HG03196 (cell line): ENCODE measurements around the gene PRKACA.

Source experiments
- ATAC-seq: cut with Tn5 transposase; IDR thresholded peaks from one replicate; pipeline ENCODE4 v1.9.1; 2021; ENCODE audit not compliant: unreplicated experiment

Gene PRKACA

DNA sequence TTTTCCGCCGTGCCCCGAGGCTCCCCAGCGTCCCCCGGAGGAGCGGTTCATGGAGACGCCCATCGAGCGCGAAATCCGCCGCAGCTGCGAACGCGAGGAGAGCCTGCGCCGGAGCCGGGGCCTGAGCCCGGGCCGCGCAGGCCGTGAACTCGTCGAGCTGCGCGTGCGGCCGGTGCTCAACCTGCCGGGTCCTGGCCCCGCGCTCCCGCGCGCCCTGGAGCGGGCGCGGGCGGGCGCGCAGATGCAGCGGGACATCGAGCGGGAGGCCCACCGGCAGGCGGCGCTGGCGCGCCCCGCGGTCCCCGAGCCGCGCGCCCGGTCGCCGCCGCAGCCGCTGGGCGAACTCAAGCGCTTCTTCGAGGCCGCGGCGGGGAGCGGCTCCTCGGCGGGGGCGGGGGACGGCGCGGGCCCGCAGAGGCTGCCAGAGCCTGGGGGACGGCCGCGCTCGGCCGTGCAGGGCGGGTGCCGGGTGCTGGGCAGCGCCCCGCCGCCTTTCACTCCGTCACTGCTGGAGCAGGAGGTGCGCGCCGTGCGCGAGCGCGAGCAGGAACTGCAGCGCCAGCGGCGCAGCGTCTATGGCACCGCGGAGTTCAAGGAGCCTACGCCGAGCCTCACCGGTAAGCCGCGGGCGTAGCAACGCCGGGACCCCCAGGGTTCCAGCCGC is 44.2 kb downstream of the PRKACA start:
- ATAC-seq = peak; percentile 52

DNA sequence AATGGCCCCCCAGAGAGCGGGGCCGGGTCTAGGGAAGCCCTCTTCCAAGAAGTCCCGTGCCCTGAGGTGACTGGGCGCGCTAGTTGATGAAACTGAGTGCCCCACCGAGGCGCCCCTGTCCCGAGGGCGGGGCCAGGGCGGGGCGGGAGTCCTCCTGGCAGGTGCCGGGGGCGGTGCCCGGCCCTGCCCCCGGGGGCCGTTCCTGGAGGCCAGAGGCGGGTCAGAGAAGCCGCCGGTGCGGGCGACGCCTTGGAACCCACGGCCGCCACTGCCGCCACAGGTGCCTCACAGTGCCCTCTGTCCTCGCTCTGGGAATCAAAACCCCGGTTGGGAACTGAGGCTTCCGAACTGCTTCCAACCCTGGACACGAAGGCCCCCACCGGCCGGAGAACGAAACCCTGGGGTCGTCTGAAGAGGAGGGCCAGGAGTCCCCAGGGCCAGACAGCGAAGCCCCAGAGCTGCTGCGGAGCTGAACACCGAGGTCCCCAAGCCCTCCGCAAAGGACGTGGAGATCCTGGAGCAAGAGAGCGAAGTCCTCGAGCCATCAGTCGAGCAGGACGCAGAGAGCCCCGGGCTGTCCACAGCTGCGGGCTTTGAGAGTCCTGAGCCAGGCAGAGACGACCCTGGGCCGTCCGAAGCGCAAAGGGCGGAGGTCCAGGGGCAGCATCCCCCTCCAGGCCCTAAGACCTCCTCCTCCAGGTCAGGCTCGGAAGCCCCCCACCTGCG is 44.9 kb downstream of the PRKACA start, which contains the start of gene MISP3:
Gene MISP3 (plus strand): TSS at position 252 of the 726 bp plus-strand sequence. CDS start 524 bp downstream, outside the sequence.
- ATAC-seq = peak; percentile 34

DNA sequence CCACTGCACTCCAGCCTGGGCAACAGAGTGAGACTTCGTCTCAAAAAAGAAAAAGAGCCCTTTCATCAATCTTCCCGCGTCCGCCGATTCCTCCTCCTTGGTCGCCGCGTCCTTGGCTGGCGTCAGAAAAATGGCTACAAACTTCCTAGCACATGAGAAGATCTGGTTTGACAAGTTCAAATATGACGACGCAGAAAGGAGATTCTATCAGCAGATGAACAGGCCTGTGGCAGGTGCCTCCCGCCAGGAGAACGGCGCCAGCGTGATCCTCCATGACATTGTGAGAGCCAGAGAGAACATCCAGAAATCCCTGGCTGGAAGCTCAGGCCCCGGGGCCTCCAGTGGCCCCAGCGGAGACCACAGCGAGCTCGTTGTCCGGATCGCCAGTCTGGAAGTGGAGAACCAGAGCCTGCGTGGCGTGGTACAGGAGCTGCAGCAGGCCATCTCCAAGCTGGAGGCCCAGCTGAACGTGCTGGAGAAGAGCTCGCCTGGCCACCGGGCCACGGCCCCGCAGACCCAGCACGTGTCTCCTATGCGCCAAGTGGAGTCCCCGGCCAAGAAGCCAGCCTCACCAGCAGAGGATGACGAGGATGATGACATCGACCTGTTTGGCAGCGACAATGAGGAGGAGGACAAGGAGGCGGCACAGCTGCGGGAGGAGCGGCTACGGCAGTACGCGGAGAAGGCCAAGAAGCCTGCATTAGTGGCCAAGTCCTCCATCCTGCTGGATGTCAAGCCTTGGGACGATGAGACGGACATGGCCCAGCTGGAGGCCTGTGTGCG is 47.1 kb downstream of the PRKACA start:
- ATAC-seq = no peak

DNA sequence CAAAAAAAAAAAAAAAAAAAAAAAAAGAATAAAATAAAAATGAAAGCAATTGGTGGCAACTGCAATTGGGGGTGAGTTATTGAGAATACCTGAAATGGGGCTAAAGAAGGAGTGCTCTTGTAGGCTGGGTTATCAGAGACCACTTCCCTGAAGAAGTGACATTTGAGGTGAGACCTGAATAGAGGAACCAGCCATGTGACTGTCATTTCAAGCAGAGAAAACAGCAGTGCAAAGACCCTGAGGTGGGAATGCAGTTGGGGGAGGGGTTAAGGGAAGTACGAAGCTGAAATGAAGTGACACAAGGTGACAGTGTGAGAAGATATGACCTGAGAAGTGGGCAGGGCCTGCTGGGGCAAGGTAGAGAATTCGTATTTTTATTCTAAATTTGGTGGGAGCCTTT is 51.4 kb downstream of the PRKACA start:
- no peak for ATAC-seq

DNA sequence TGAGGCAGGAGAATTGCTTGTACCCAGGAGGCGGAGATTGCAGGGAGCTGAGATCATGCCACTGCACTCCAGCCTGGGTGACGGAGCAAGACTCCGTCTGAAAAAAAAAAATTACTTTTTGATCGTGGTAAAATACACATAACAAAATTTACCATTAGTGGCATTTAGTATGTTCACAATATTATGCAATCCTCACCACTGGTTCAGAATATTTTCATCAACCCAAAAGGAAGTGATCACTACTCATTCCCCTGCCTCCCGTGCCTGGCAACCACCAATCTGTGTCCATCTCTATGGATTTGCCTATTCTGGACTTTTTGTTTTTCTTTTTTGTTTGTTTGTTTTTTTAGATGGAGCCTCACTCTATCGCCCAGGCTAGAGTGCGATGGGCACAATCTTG is 54.5 kb downstream of the PRKACA start:
- ATAC-seq = no peak

DNA sequence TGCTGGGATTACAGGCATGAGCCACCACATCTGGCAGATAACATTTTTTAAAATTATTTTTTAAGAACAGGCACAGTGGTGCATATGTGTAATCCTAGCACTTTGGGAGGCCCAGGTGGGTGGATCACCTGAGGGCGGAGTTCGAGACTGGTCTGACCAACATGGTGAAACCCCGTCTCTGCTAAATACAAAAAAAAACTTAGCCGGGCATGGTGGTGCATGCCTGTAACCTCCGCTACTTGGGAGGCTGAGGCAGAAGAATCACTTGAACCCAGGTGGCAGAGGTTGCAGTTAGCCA is 55.1 kb downstream of the PRKACA start:
- ATAC-seq = no peak

DNA sequence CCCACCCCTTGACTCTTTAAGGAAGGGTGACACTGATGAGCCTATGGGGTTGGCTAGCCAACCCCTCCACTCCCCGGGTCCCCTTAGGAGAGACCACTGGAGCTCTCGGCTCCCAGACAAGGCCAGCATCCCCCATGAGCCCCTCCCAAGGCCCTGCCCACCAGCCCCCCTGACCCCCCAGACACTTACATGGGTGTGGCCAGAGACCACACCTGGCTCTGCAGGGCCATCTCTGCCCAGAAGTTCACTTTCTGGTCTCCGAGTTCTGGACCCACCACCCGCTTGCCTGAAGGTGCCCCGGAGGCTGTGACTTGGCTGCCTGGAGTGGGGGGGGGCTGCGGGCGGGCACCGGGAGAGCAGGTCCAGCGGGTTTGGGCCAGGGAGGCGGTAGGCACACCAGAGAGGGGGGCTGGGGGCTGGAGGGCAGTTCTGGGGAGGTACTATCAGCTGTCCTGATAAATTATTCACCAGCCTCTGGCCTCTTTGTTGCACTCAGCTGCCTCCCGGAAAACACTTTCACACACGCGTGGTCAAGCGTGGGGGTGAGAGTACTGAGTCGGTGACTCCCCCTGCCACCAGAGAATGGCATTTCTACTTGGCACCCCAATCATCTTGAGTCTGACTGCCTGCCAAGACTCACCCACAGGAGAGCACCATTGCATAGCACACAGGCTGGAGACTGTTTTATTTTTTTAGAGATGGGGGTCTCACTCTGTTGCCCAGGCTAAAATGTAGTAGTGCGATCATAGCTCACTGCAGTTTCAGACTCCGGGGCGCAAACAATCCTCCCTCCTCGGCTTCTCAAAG is 55.6 kb downstream of the PRKACA start, which contains the start of gene PALM3:
Gene PALM3 (minus strand): TSS at position 326 of the 807 bp plus-strand sequence. CDS start 96 bp downstream, at position 230.
- ATAC-seq = no peak

DNA sequence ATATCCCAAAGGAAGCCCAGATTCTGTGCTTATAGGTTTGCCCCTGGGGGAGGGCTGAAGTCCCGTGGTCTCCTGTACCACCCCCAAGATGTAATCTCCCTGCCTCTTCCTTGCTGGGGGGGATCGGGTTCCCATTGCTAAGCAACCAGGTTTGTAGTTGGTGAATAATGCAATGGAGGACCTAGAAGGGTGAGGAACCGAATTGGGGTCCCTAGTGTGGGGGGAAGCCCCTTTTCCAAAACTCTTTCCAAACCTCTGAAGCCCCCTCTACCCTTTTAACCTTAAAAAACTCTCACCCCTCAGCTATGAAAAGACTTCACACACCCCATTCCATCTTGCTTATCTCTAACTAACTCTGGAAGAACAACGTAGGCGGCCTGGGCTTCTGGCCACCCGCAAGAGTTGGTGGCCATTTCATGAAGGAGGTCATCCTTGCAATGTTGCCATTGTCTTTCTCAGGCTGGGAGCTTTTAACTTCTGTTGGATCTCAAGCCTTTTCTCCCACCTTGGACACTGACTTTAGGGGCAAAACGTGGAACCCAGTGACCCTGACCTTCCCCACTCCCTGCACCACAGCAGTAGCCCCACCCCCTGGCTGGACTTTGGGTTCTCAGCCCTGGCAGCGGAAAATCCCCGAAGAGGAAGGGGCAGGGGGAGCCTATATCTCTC is 56.3 kb downstream of the PRKACA start:
- no peak for ATAC-seq

DNA sequence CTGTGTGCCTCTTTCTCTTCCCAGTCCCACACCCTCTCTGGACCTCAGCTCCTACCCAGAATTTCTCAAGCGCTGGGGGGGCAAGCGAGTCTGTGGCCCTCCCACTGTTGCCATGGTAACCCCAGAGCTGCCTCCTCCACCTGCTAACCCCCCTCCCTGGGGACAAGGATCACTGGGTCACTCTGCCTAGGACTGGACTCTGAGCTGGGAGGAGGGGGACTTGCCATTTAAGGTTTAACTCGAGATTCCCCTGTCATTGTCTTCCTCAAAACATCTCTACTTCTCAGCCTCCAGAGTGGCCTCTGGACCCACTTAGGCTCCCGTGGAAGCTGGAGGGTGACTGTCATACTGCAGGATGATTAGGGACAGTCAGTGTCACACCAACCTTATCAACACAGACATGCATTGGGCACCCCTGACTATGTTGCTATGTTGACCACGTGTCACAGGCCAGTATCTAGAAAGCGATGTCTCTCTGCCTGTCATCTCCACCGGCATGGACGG is 57.9 kb downstream of the PRKACA start:
- no peak for ATAC-seq

DNA sequence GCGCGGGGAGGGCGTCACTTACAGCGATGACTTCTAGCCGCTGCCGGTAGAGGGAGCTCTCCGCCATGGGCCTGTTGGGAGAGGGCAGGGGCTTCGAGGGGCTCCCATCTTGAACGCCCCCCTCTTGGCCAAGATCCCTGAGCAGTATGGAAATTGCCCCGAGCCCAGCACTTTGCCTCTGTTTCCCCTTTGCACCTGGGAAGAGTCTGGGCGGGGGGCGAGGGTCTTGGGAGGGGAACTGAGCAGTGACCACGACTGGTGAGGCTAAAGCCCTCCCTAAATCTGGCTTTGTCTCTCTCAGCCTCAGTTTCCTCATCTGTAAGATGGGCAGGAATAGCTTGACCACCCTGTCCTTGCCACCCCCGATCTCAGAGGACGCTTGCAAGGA is 58.5 kb downstream of the PRKACA start:
- no peak for ATAC-seq

DNA sequence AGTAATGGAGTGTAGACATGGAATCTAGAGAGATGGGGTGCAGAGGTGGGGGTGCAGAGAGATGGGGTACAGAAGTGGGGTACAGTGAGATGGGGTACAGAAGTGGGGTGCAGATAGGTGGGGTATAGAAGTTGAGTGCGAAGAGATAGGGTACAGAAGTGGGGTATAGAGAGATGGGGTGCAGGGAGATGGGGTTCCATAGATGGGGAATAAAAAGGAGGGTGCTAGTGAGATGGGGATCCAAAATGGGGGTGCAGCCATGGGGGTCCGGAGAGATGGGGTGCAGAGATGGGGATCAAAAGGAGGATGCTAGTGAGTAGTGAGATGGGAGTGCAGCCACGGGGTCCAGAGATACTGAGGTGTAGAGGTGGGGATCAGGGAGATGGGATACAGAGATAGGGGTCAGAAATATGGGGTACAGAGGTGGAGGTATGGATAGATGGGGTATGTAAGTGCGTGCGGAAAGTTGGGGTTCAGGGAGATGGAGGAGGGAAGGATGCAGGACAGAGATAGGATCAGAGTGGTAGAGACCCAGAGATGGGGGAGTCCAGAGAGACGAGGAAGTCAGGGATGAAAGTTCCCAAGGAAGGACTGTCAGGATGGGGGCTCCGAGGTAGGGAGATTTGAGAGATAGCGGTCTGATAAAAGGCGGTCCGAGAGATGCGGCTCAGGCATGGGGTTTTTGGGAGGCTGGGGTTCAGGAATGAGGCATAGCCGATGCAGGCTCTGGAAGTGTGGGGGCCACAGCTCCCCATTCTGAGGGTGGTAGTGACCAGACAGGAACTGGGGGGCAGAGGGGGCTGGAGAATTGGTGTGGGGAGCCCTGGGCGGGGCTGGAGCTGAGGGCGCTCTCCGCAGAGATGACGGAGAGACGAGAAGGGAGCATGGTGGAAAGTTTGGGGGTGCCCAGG is 59.1 kb downstream of the PRKACA start:
- no peak for ATAC-seq

DNA sequence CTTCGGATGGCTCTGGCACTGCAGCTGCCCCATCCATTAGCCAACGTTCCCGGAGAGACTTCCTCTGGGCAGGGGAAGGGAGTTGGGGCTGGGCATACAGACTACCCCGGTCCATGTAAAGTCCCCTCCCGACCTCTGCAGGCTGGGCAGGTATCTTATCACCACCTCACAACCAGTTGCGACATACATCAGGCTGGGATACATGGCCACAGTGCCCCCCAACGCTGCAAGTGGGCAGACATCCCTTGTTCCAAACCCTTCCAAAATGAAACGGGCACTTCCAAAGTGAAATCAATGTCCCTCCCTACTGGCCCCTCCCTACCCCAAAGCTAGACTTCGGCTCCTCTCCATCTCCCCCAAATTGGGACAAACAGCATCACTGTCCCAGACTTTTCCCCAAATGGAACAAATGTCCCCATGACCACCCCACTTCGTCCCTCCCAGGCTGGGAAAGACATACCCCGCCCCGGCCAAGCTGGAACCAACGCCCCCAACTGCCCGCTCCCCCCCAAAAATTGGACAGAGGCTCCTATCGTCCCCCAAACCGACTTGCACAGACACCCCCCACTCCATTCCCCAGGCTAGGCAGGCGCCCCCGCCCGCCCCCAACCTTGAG is 60.7 kb downstream of the PRKACA start:
- ATAC-seq = no peak

DNA sequence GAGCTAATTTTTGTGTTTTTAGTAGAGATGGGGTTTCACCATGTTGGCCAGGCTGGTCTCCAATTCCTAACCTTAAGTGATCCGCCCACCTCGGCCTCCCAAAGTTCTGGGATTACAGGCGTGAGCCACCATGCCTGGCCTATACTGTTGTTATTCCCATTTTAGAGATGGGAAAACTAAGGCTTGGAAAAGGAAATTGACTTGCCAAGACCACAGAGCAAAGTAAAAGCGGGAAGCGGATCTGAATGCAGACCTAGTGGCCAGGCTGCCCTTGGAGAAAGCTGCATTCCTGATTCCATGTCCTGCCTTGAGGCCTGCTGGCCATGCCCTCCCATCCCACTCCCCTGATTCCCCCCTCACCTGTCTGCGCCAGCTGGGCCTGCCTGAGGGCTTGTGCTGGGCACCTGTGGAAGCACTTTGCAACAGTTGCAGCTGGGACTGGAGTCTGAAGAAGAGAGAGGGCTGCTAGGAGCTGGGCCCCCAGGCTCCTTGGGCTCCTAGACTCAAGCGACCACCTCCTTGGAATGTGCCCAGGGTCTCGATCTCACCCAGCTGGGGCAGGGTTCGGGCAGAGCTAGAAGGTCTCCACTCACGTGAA is 61.4 kb downstream of the PRKACA start:
- ATAC-seq = no peak

DNA sequence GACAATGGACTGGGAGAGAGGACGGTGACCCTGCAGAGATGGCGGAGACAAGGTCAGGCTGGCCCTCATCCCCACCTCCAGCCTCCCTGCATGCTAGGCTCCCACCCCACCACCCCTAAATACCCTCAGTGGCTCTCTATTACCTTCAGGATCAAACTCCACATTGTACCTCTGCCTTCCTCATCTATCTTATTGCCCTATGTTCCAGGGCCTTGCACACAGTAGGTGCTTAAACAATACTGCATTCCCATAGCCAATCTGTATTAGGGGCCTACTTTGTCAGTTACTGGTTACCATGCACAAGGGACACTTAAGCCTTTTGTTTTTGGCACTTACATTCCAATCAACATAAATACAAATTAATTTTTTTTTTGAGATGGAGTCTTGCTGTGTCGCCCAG is 62.2 kb downstream of the PRKACA start:
- ATAC-seq = no peak

DNA sequence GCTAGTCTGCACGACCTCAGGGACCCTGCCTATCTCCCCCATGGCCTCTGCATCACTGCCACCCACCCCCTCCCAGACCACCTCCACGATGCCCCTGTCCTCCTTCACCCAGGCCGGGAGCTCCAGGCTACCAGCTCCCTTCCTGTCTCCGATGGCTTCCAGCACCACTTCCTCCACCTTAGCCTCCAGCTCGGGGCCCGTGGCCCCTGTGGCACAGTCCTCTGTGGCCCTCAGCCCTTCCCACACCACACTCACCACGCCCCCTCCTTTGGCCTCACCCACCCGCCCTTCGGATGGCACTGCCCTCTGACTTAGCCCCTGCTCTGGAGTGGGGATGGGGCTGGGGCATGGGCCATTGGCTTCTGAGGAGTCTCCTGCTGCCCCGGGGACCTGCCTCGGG is 62.8 kb downstream of the PRKACA start:
- ATAC-seq = no peak

DNA sequence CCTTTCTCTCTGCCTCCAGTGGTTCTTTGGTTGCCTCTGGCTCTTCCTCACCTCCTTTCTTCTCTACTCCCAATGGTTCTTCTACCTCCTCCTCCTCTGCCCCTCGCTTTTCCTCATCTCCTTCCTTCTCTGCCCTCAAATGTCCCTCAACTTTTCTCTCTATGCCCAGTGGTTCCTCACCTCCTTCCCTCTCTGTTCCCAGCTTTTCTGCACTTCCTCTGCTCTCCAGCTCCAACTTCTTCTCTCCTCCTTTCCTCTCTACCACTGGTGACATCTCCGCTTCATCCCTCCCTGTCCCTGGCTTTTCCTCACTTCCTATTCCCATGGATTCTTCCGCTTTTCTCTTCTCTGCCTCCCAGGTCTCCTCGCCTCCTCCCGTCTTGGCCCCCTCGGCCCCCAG is 63.5 kb downstream of the PRKACA start:
- ATAC-seq = no peak

DNA sequence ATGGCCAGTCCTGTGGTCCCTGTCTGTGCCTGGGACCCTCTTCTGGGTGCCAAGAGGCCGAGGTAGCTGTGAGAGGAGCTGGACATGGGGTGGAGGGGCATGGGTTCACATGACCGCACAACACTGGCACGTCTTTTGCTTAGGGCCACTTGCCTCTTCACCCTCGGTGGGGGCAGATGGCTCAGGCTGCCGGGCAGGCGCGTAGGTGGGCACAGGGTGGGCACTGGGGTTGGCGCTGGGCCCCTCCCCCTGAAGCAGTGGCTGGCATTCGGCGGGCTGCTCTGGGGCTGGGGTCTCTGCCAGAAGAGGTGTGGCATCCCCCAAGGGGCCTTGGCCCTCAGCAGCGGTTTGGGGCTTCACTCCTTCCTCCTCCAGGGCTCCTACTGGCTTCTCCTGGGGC is 64.1 kb downstream of the PRKACA start:
- no peak for ATAC-seq

DNA sequence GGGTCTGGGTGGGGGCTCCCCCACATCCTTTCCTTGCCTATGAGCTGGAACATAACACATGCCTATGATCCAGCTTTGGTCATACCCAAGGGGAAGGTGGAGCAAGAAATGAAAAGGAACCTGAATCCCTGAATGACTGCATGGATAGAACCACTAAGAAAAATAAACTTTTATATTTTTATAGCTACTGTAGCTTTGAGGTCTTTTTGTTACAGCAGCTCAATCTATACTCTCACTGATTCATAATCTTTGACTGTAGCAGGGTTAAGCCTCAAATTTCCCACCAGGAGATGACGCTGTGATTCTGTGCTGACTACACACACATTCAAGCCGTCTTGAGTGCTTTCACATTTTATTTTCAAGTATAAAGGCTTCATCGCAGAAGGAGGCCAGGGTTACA is 64.5 kb downstream of the PRKACA start:
- no peak for ATAC-seq

DNA sequence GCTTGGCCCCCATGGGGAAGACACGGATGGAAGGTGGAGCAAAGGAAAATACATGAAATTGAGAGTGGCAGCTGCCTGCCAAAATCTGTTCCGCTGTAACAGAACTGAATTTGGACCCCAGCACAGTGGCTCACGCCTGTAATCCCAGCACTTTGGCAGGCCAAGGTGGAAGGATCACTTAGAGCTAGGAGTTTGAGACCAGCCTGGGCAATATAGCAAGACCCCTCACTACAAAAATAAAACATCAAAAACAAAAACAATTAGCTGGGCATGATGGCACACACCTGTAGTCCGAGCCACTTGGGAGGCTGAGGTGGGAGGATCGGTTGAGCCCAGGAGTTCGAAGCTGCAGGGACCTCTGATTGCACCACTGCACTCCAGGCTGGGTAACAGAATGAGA is 65.1 kb downstream of the PRKACA start:
- ATAC-seq = no peak
